Osteocyte (in vitro differentiated cells): ENCODE data around the gene RNU6-9. TPM values are rescaled to one million over a fixed set of nuclear protein-coding genes. Genes with fewer than 3 reads are reported as not detected.

Source experiments
- DNase-seq: peaks from one replicate; pipeline ENCODE4 v3.0.0; 2021; ENCODE audit warnings: mixed read lengths; ENCODE audit not compliant: unreplicated experiment; ENCODE audit errors: extremely low spot score
- H3K27ac Mint-ChIP-seq: one replicate; pipeline ENCODE4 v1.8.0; 2021; ENCODE audit warnings: mild to moderate bottlenecking, mixed read lengths; ENCODE audit not compliant: unreplicated experiment
- H3K27me3 Mint-ChIP-seq: one replicate; pipeline ENCODE4 v1.8.0; 2021; ENCODE audit warnings: mixed read lengths; ENCODE audit not compliant: unreplicated experiment
- H3K36me3 Mint-ChIP-seq: one replicate; pipeline ENCODE4 v1.8.0; 2021; ENCODE audit warnings: mixed read lengths; ENCODE audit not compliant: unreplicated experiment
- H3K4me1 Mint-ChIP-seq: one replicate; pipeline ENCODE4 v1.8.0; 2021; ENCODE audit warnings: mixed read lengths; ENCODE audit not compliant: unreplicated experiment
- H3K4me3 Mint-ChIP-seq: one replicate; pipeline ENCODE4 v1.8.0; 2021; ENCODE audit warnings: mild to moderate bottlenecking, moderate library complexity, mixed read lengths; ENCODE audit not compliant: unreplicated experiment
- H3K9me3 Mint-ChIP-seq: one replicate; pipeline ENCODE4 v1.8.0; 2021; ENCODE audit warnings: mixed read lengths; ENCODE audit not compliant: unreplicated experiment
- CTCF ChIP-seq: fragments of 200-600 bp; sonication (generic); IDR thresholded peaks from 2 replicates; pipeline ENCODE4 v1.5.0; 2021; ENCODE audit warnings: antibody characterized with exemption, mild to moderate bottlenecking, moderate library complexity
- total RNA-seq: library from RNA; stranded (reverse); gene quantifications from 2 replicates; pipeline ENCODE4 v1.2.1, GENCODE V29; 2021

RNU6-9 gene
- total RNA-seq, 1 donor from 2014 or later = not detected

- Mint-ChIP-seq H3K9me3 (no peaks in the 10 kb centered on the region), H3K27me3 (no peaks in the 10 kb centered on the region), H3K27ac (no peak overlapping the region), H3K4me3 (no peak overlapping the region), H3K36me3 (peaks cover 7% of the 10 kb centered on the region), H3K4me1 (peaks cover 11% of the 10 kb centered on the region)
- no peak for DNase-seq
- no peak for TF ChIP-seq CTCF
Measured at GRCh38 chr19:896999-897398, 3.7 kb downstream of the RNU6-9 start.

GRCh38 chr19:897442-898039 is 4.3 kb downstream of the RNU6-9 start:
- Mint-ChIP-seq H3K4me3 (no peak overlapping the region), H3K36me3 (peaks cover 7% of the 10 kb centered on the region), H3K27me3 (no peaks in the 10 kb centered on the region), H3K4me1 (peaks cover 9% of the 10 kb centered on the region), H3K27ac (no peak overlapping the region), H3K9me3 (no peaks in the 10 kb centered on the region)
- TF ChIP-seq CTCF = no peak
- no peak for DNase-seq

GRCh38 chr19:898663-899062 is 5.4 kb downstream of the RNU6-9 start:
- TF ChIP-seq CTCF = no peak
- no peak for DNase-seq
- no peaks in the 10 kb centered on the region for H3K27me3 Mint-ChIP-seq
- H3K36me3 Mint-ChIP-seq = peaks cover 9% of the 10 kb centered on the region
- H3K27ac Mint-ChIP-seq = no peak overlapping the region
- peaks cover 6% of the 10 kb centered on the region for H3K4me1 Mint-ChIP-seq
- no peaks in the 10 kb centered on the region for H3K9me3 Mint-ChIP-seq
- H3K4me3 Mint-ChIP-seq = no peak overlapping the region

- TF ChIP-seq CTCF = no peak
- H3K4me3 Mint-ChIP-seq = no peak overlapping the region
Measured at GRCh38 chr19:899336-900042, 6.2 kb downstream of the RNU6-9 start.

GRCh38 chr19:900043-900301 is 6.7 kb downstream of the RNU6-9 start:
- no peak for TF ChIP-seq CTCF
- H3K36me3 Mint-ChIP-seq = peaks cover 14% of the 10 kb centered on the region

More at GRCh38 chr19:899336-900042, 6.2 kb downstream of the RNU6-9 start:
- peaks cover 6% of the 10 kb centered on the region for H3K4me1 Mint-ChIP-seq
- H3K27ac Mint-ChIP-seq = no peak overlapping the region
- H3K9me3 Mint-ChIP-seq = no peaks in the 10 kb centered on the region
- no peaks in the 10 kb centered on the region for H3K27me3 Mint-ChIP-seq
- H3K36me3 Mint-ChIP-seq = peaks cover 13% of the 10 kb centered on the region
- no peak for DNase-seq

More at GRCh38 chr19:900043-900301, 6.7 kb downstream of the RNU6-9 start:
- Mint-ChIP-seq H3K4me1 (peaks cover 6% of the 10 kb centered on the region), H3K27ac (no peak overlapping the region), H3K27me3 (no peaks in the 10 kb centered on the region), H3K4me3 (no peak overlapping the region), H3K9me3 (no peaks in the 10 kb centered on the region)
- no peak for DNase-seq
